Retinal pigment epithelial cell (primary cell): ENCODE data around the gene ZP3.
"Not testable (repeated sequence)": the region's sequence is repeated elsewhere in the genome, so short reads cannot be mapped to it uniquely, and the experiment has no call there.

Experiments
- DNase-seq: peaks from one replicate; pipeline ENCODE4 v3.0.0-alpha.2; 2010; ENCODE audit warnings: low read depth
- H3K4me3 ChIP-seq: 2 replicates; pipeline ENCODE4 v1.5.1; 2011; ENCODE audit warnings: mild to moderate bottlenecking, low read length, control low read depth, moderate library complexity

The ZP3 gene

GRCh38 chr7:76442664-76443446 is 18.1 kb downstream of the ZP3 start:
- not testable (repeated sequence) for H3K4me3 ChIP-seq, DNase-seq

GRCh38 chr7:76443846-76444245 is 19.1 kb downstream of the ZP3 start:
- not testable (repeated sequence) for H3K4me3 ChIP-seq, DNase-seq

- peak; percentile 16 for DNase-seq
- H3K4me3 ChIP-seq: not testable (repeated sequence)
Observed at GRCh38 chr7:76445577-76446008, 20.8 kb downstream of the ZP3 start.

GRCh38 chr7:76457017-76457416 is 32.3 kb downstream of the ZP3 start:
- H3K4me3 ChIP-seq, DNase-seq: not testable (repeated sequence)

- not testable (repeated sequence) for DNase-seq
Observed at GRCh38 chr7:76458504-76458903, 33.8 kb downstream of the ZP3 start.

GRCh38 chr7:76460767-76461166 is 36.0 kb downstream of the ZP3 start:
- not testable (repeated sequence) for DNase-seq, H3K4me3 ChIP-seq

More at GRCh38 chr7:76458504-76458903, 33.8 kb downstream of the ZP3 start:
- H3K4me3 ChIP-seq: not testable (repeated sequence)

- peak within 1 kb of the TSS; percentile 34 for H3K4me3 ChIP-seq
- DNase-seq: not testable (repeated sequence)
Observed at GRCh38 chr7:76461464-76462101, 36.8 kb downstream of the ZP3 start, which contains the start of gene DTX2. DTX2 (plus strand) TSS chr7:76461709; CDS start chr7:76480510, 18,801 bp downstream.

- H3K4me3 ChIP-seq, DNase-seq: not testable (repeated sequence)
Observed at GRCh38 chr7:76462271-76462882, 37.6 kb downstream of the ZP3 start.

GRCh38 chr7:76464959-76465358 is 40.2 kb downstream of the ZP3 start:
- DNase-seq, H3K4me3 ChIP-seq: not testable (repeated sequence)

- not testable (repeated sequence) for DNase-seq, H3K4me3 ChIP-seq
Observed at GRCh38 chr7:76465950-76466349, 41.2 kb downstream of the ZP3 start.

GRCh38 chr7:76467743-76468404 is 43.1 kb downstream of the ZP3 start:
- DNase-seq: not testable (repeated sequence)

GRCh38 chr7:76471556-76472221 is 46.9 kb downstream of the ZP3 start:
- DNase-seq, H3K4me3 ChIP-seq: not testable (repeated sequence)

More at GRCh38 chr7:76467743-76468404, 43.1 kb downstream of the ZP3 start:
- not testable (repeated sequence) for H3K4me3 ChIP-seq

GRCh38 chr7:76473097-76473496 is 48.3 kb downstream of the ZP3 start:
- not testable (repeated sequence) for H3K4me3 ChIP-seq, DNase-seq

GRCh38 chr7:76476280-76476679 is 51.5 kb downstream of the ZP3 start:
- DNase-seq, H3K4me3 ChIP-seq: not testable (repeated sequence)

GRCh38 chr7:76476742-76477474 is 52.2 kb downstream of the ZP3 start:
- H3K4me3 ChIP-seq, DNase-seq: not testable (repeated sequence)

- H3K4me3 ChIP-seq, DNase-seq: not testable (repeated sequence)
Observed at GRCh38 chr7:76479628-76480027, 54.9 kb downstream of the ZP3 start.

GRCh38 chr7:76480403-76481253 is 55.9 kb downstream of the ZP3 start:
- not testable (repeated sequence) for H3K4me3 ChIP-seq, DNase-seq

GRCh38 chr7:76482660-76483059 is 57.9 kb downstream of the ZP3 start:
- DNase-seq: not testable (repeated sequence)

More at GRCh38 chr7:76482660-76483059, 57.9 kb downstream of the ZP3 start:
- not testable (repeated sequence) for H3K4me3 ChIP-seq
